Vagina (tissue), 2 donors: Measurements from ENCODE around the gene FARP2.

ENCODE experiments used
- CTCF ChIP-seq, 3 experiments: fragments of 450-650 bp in 2 of 3; fragments of 200-600 bp in 1 of 3; sonication (generic) in 1 of 3; IDR thresholded peaks; one replicate each; pipeline ENCODE4 v1.5.1; 2017 to 2019; ENCODE audit warnings: antibody characterized with exemption in 3 of 3, mild to moderate bottlenecking in 2 of 3, moderate library complexity in 2 of 3
- POLR2A ChIP-seq, 2 donors: fragments of 450-650 bp; IDR thresholded peaks; one replicate each; pipeline ENCODE4 v1.6.1; 2017; ENCODE audit warnings: antibody characterized with exemption in 2 of 2, mild to moderate bottlenecking in 2 of 2, moderate library complexity in 2 of 2

- TF ChIP-seq CTCF (IDR thresholded peaks at IDR 0.05) (no peak), POLR2A (IDR thresholded peaks at IDR 0.05) (no peak)
Measured at GRCh38 chr2:241312082-241312481, 44.0 kb upstream of the FARP2 start.
